Esophagus squamous epithelium (tissue), 5 donors: ENCODE data around the gene PROKR2. TPM values are rescaled to one million over a fixed set of nuclear protein-coding genes. Genes with fewer than 3 reads are reported as not detected.

Source experiments
- DNase-seq: peaks from one replicate; lab custom pipeline; 2025; lab: John Stamatoyannopoulos, UW
- H3K27ac ChIP-seq, 4 donors: fragments of 200-600 bp; sonication (generic); one replicate each; pipeline ENCODE4 v1.5.1; 2016 to 2019; ENCODE audit warnings: mild to moderate bottlenecking in 1 of 4
- H3K27me3 ChIP-seq, 4 donors: fragments of 200-600 bp; sonication (generic); 1 replicate in 3 of 4; 2 replicates in 1 of 4; pipeline versions ENCODE4 v1.5.1 to v1.6.0; 2017 to 2021; ENCODE audit warnings: antibody characterized with exemption in 1 of 4
- H3K36me3 ChIP-seq, 3 donors: fragments of 200-600 bp; sonication (generic); one replicate each; pipeline ENCODE4 v1.5.1; 2016 to 2019
- H3K4me1 ChIP-seq, 3 donors: fragments of 200-600 bp; sonication (generic); one replicate each; pipeline ENCODE4 v1.5.1; 2017 to 2019
- H3K4me3 ChIP-seq, 4 donors: fragments of 200-600 bp; sonication (generic); 1 replicate in 3 of 4; 2 replicates in 1 of 4; pipeline ENCODE4 v1.5.1; 2016 to 2019; ENCODE audit warnings: mild to moderate bottlenecking in 2 of 4, moderate library complexity in 1 of 4
- H3K9me3 ChIP-seq, 3 donors: fragments of 200-600 bp; sonication (generic); one replicate each; pipeline ENCODE4 v1.5.1; 2016 to 2019
- POLR2A ChIP-seq, 4 donors: fragments of 450-650 bp; IDR thresholded peaks; one replicate each; pipeline ENCODE4 v1.6.1; 2017; ENCODE audit warnings: antibody characterized with exemption in 4 of 4, mild to moderate bottlenecking in 4 of 4, moderate library complexity in 3 of 4
- WGBS, 2 donors: methylation state at CpG; one replicate each; pipeline ENCODE4 v1.1.5; 2018; 5-methylcytosine and 5-hydroxymethylcytosine counted together
- intact Hi-C: fragments of 100-400 bp; cut with DNase I; formaldehyde crosslinking; loops from one replicate; pipeline ENCODE4 v1.15.0; 2022
- total RNA-seq, 4 donors: library from RNA; depleted of rRNA; stranded (reverse); fragments of >200 nt; gene quantifications; one replicate each; pipeline ENCODE4 v1.1.0, GENCODE V29; 2016
- TF ChIP-seq, protein P1 (sequence below), 6 experiments: fragments of 450-650 bp in 4 of 6; fragments of 200-600 bp in 2 of 6; sonication (generic) in 2 of 6; IDR thresholded peaks; one replicate each; pipeline ENCODE4 v1.5.1; 2016 to 2019; ENCODE audit warnings: antibody characterized with exemption in 6 of 6, mild to moderate bottlenecking in 4 of 6, moderate library complexity in 4 of 6
- donor health status: DM: yes; HTN: yes; CAD: no.

PROKR2 gene
- total RNA-seq, 4 donors from 2014 or later, result not detected

DNA sequence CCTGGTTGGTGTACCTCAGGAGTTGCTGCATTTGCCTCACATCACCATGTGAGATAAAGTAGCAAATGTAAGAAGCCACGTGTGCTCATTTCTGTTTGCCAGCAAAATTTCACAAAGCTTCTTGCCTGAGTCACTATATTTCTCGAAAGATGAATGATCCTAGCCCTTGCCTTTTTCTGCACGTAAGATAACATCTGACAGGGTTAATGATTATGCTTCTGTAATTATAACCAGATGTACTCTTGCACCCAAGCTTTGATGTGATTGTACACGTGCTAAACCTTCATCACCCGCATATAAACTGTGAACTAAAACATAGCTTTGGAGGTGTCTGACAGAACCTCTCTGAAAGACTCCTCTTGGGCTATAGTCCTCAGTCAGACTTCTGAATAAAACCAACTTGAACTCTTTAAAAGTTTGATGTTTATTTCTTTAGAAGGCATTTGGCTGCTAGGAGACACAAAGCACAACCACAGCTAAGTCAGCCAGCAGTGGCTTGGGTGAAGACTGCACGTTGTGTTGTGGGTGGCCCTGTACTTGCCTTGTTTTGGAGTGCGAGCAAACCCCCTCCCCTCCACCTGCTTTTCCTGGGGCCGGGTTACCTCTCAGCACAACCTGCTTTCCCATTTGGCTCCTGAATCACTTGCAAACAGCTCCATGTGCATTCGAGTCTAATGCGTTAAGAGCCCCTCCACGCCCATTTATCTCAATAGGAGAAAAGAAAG lies 19.3 kb downstream of the PROKR2 start:
- Histone ChIP-seq H3K4me1 (no peaks in the 10 kb centered on the region), H3K9me3 (no peaks in the 10 kb centered on the region), H3K27ac (no peak overlapping the region), H3K36me3 (no peaks in the 10 kb centered on the region), H3K27me3 (no peaks in the 10 kb centered on the region), H3K4me3 (no peak overlapping the region)
- 24 to 30% methylated on average over 10 to 11 of the region's 11 CpGs for WGBS, 2 donors
- TF ChIP-seq POLR2A (IDR thresholded peaks at IDR 0.05), result no peak
- TF ChIP-seq, protein P1, sequence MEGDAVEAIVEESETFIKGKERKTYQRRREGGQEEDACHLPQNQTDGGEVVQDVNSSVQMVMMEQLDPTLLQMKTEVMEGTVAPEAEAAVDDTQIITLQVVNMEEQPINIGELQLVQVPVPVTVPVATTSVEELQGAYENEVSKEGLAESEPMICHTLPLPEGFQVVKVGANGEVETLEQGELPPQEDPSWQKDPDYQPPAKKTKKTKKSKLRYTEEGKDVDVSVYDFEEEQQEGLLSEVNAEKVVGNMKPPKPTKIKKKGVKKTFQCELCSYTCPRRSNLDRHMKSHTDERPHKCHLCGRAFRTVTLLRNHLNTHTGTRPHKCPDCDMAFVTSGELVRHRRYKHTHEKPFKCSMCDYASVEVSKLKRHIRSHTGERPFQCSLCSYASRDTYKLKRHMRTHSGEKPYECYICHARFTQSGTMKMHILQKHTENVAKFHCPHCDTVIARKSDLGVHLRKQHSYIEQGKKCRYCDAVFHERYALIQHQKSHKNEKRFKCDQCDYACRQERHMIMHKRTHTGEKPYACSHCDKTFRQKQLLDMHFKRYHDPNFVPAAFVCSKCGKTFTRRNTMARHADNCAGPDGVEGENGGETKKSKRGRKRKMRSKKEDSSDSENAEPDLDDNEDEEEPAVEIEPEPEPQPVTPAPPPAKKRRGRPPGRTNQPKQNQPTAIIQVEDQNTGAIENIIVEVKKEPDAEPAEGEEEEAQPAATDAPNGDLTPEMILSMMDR (IDR thresholded peaks at IDR 0.05), result no peak
- no peak for DNase-seq
- intact Hi-C loops, result no loop called here

- no peak overlapping the region for H3K27ac ChIP-seq
- intact Hi-C loops, result no loop called here
- no peaks in the 10 kb centered on the region for H3K4me1 ChIP-seq
- no peaks in the 10 kb centered on the region for H3K9me3 ChIP-seq
- H3K36me3 ChIP-seq, result no peaks in the 10 kb centered on the region
- WGBS, 2 donors, result 77 to 87% methylated on average over 6 of the region's 6 CpGs
- TF ChIP-seq POLR2A (IDR thresholded peaks at IDR 0.05), result no peak
- TF ChIP-seq, protein P1 (IDR thresholded peaks at IDR 0.05), result no peak
- no peaks in the 10 kb centered on the region for H3K27me3 ChIP-seq
- DNase-seq, result no peak
- H3K4me3 ChIP-seq, result no peak overlapping the region
Measured at GRCh38 chr20:5290596-5290995, 26.2 kb downstream of the PROKR2 start.

- no peak for DNase-seq
- TF ChIP-seq, protein P1 (IDR thresholded peaks at IDR 0.05), result no peak
- TF ChIP-seq POLR2A (IDR thresholded peaks at IDR 0.05), result no peak
- no peaks in the 10 kb centered on the region for H3K9me3 ChIP-seq
- H3K4me3 ChIP-seq, result no peak overlapping the region
- no peaks in the 10 kb centered on the region for H3K4me1 ChIP-seq
- intact Hi-C loops, result no loop called here
- no peaks in the 10 kb centered on the region for H3K27me3 ChIP-seq
- 44 to 51% methylated on average over 2 to 4 of the region's 4 CpGs for WGBS, 2 donors
- H3K27ac ChIP-seq, result no peak overlapping the region
- H3K36me3 ChIP-seq, result no peaks in the 10 kb centered on the region
Measured at GRCh38 chr20:5282561-5282960, 34.2 kb downstream of the PROKR2 start.

- intact Hi-C loops, result no loop called here
- Histone ChIP-seq H3K4me1 (no peaks in the 10 kb centered on the region), H3K36me3 (no peaks in the 10 kb centered on the region), H3K27ac (no peak overlapping the region), H3K9me3 (no peaks in the 10 kb centered on the region), H3K4me3 (no peak overlapping the region), H3K27me3 (no peaks in the 10 kb centered on the region)
- TF ChIP-seq, protein P1 (IDR thresholded peaks at IDR 0.05), result no peak
- no peak for TF ChIP-seq POLR2A (IDR thresholded peaks at IDR 0.05)
- DNase-seq, result no peak
Measured at GRCh38 chr20:5279661-5280060, 37.1 kb downstream of the PROKR2 start.

GRCh38 chr20:5272268-5272667 lies 44.5 kb downstream of the PROKR2 start:
- Histone ChIP-seq H3K4me1 (no peaks in the 10 kb centered on the region), H3K27me3 (no peaks in the 10 kb centered on the region), H3K9me3 (no peaks in the 10 kb centered on the region), H3K36me3 (no peaks in the 10 kb centered on the region), H3K27ac (no peak overlapping the region), H3K4me3 (no peak overlapping the region)
- intact Hi-C loops, result no loop called here
- WGBS, 2 donors, result 72 to 81% methylated on average over 4 of the region's 4 CpGs
- no peak for DNase-seq
- TF ChIP-seq, protein P1 (IDR thresholded peaks at IDR 0.05), result no peak
- no peak for TF ChIP-seq POLR2A (IDR thresholded peaks at IDR 0.05)
